HG03469 (cell line): ENCODE measurements around the gene PRTG.
"Not testable (repeated sequence)": the region's sequence is repeated elsewhere in the genome, so short reads cannot be mapped to it uniquely, and the experiment has no call there.

Experiments used
- ATAC-seq: cut with Tn5 transposase; IDR thresholded peaks from one replicate; pipeline ENCODE4 v1.9.1; 2021; ENCODE audit warnings: mild to moderate bottlenecking, moderate library complexity, moderate number of reproducible peaks; ENCODE audit not compliant: unreplicated experiment

The PRTG gene

DNA sequence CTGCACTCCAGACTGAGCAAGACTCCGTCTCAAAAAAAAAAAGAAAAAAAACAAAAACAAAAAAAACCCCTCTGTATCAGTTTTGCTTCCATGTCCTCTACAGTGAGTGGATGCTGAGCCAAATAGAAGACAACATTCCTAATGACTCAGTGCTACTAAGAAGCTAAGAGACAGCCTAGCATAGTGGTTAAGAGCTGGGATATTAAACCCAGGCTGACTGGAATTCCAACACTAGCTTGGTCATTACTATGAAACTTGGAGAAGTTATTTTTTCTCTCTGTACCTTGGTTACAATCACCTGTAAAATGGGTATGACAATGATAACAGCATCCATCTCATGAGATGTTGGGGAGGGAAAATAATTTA lies 93.9 kb downstream of the PRTG start:
- no peak for ATAC-seq

DNA sequence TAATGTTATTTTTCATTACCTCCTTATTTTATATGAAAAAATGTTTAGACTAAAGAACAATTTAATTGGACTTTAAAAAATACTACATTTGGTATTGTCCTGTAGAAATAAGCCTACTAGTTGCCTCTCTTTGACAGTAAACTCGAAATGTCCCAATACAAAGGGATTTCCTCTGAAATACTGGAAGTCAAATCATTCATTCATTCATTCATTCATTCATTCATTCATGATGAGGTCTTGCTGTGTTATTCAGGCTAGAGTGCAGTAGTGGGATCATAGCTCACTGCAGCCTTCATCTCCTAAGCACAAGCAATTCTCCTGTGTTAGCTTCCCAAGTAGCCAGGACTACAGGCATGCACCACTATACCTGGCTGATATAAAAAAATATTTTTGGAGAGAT lies 104.2 kb downstream of the PRTG start:
- no peak for ATAC-seq

DNA sequence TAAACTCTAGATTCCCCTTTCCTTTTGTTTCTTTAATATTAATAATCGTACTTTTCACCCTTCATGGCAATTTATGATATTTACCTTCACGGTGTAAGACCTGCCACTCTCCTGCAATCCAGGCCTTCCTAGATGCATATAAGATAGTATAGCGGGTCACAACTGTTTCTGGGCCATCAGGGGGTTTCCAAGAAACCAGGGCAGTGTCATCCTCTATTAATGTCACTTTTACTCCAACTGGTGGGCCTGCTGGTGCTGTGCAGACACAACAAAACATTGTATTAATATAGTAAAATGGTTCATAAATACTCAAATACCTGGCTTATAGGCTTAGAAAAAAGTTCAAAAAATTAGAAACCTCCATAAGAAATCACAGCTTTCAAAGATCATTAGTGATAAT lies 105.9 kb downstream of the PRTG start:
- no peak for ATAC-seq

DNA sequence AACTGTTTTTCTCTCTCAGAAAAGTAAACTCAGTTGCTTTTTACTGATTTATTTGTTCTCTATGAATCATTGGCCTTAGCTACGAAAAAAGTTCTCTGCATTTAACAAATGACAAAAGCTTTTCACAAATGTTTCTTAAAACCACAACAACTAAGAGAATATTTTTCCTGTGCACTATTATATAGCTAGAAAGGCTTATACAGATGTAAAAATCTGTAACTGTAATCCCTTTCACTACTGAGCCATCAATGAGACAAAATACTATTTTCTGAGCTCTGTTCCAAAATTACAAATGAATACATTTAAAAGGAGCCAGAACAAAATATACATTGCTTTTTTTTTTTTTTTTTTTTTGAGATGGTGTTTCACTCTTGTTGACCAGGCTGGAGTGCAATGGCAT lies 109.2 kb downstream of the PRTG start:
- no peak for ATAC-seq

DNA sequence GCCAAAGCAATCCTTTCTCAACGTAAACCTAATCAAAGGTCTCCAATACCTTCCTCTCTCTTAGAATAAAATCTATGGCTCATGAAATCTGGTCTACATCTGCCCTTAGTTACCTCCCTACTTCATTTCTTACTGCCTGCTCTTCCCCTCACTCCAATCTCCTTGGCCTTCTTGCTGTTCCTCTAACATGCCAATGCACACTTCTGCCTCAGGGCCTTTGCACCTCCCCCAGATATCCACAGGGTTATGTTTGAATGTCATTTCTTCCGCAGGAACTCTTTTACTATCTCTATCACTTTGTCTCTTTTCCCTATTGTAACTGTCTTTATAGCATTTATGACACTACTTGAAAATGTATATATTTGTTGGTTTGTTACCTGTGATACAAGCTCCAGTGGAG lies 110.5 kb downstream of the PRTG start:
- ATAC-seq: no peak

DNA sequence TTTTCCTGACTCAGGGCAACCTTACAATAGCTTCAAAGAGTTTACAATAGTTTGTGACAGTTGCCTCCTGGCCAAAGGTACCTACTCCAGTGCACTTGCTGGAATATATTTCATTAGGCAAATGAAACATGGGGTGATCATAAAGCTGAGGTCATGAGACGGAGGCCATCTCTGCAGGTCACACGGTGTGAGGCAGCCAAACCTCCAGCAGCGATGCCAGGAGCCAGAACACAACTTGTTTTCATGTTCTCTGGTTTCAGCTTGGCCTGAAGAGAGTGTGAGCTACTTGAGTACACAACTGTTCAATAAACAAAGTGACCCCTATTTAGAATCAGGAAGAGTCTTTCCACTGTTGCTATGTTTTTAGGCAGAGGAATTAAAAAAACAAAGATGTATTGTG lies 112.1 kb downstream of the PRTG start:
- no peak for ATAC-seq

DNA sequence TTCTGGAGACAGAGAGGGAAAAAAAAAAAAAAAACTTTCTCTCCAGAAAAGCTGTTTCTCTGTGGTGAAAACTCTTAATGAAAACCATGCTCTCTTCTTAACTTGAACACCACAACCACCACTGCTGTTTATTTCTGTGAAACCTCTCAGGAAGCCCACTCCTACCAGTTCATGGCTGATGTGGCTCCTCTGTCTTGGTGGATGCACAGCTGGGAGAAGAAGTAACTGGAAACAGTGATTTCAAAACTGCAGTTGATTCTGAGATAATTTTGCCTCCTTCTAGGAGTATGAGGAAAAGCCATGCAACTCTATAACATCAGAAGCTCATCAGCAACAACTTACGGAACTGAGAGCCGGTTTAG lies 114.6 kb downstream of the PRTG start:
- ATAC-seq: no peak

DNA sequence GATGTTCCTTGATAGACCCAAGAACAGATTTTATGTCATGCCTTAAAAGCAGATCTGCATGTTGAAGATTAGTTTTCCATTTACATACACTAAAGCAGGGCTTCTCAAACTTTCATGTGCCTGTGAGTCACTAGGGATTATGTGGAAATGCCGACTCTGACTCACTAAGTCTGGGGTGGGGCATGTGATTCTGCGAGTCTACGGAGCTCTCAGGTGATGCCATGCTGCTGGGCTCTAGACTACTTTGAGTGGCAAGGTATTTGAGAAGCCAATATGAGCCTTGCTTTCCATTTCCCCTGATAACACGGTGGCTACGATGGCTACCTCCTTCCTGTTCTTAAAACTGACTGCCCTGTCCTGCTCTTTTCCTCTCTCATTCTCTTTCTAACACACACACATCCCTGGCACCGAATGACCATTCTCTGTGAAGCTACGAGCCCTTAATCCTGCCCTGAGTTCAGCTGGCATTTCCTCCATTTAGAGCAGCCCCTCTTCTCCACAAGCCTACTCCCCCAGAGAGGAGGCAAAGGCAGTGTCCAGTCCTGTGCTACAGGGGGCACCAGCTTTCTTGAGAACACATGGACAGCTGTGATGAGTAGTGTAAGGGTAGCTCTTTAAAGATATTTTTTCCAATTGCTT lies 115.1 kb downstream of the PRTG start:
- no peak for ATAC-seq

DNA sequence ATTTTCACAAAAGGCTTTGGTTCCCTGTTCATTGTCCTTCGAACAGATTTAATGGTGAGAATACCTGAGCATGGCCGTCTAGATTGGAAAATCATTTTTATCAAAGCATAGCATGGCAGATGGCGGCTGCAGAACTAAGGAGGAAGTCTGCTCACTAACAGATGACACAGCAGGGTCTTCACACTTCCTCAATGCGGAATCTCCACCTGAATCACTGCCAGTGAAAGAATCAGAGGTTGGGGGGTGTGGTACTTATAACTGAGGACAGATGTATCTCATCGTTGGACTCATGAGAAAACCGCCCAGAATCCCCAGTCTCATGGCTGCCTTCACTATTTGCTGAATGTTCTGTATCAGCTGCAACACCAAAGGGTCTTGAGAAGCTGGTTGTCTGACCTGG lies 123.2 kb downstream of the PRTG start:
- ATAC-seq: no peak

DNA sequence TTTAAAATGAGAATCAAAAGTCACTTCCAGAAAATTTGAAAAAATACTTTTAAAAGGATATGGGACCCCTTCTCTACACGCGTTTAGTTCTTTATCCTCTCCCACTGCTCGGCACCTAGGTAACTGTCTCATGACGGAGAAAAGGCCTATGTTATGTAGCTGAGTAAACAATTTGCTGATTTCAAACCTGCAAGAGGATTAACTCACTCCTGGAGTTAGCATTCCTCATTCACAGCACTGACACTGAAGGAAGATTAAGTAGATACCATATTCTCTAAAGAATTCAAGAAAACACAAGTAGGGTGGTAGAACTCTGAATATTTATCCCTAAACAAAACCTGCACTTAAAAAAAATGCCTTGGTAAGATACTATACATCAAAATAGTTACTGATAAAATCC lies 124.6 kb downstream of the PRTG start:
- ATAC-seq: no peak

DNA sequence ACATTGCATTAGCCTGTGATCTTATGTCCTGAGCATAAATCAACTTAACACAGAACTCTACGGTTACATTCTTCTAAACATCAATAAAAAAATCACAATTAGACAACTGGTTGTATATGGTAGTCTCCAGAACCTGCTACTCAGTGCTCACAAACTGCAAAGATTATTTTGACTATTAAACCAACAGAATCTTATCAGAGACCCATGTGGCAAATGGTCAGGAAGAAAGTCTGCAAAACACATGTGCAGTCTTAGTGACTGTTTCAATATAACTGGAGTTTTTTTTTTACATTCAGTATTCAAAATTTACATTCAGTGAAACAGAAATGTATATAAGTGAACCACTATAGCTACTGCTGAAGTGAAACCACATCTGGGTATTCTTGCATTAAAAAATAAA lies 127.5 kb downstream of the PRTG start:
- ATAC-seq: no peak

DNA sequence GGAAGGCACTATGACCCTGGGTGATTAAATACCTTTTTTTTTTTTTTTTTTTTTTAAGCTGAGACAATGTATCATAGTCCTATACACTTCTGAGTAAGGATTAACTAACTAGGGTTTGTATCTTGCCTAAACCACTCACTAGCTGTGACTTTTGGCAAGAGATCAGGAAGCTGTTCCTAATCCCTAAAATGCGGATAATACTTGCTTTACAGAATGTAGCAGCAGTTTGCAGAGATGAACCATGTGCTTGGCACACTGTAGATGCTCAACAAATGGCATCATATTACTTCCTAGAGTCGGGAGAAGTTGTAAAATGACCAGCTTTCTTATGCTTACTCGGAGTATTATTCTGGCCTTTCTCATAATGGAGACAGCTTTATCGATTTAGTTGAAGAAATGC lies 129.2 kb downstream of the PRTG start:
- ATAC-seq: no peak

DNA sequence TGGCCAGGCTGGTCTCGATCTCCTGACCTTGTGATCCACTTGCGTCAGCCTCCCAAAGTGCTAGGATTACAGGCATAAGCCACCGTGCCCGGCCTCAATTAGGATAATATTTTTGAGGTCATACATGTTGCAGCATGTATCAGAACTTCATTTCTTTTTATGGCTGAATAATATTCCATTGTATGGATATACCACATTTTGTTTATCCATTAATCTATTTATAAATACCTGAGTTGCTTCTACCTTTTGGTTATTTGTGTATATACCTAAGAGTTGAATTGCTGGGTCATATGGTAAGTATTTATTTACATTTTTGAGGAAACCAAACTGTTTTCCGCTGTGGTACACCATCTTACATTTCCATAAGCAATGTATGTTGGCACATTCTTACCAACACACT lies 136.7 kb downstream of the PRTG start:
- ATAC-seq: no peak

DNA sequence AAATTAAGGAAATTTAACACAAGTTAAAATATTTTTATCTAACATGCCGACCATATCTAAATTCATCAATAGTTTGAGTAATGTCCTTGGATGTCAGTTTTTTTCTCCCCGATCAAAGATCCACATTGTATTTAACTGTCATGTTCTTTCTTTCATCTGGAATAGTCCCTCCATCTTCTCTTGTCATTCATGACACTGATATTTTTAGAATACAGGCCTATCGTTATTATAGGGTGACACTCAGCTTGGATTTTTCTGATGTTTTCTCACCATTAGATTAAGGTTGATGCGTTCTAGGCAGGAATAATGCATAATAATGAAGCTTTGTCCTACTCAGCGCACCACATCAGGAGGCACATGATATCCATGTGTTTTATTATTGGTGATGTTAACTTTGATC lies 141.6 kb downstream of the PRTG start:
- ATAC-seq: no peak

DNA sequence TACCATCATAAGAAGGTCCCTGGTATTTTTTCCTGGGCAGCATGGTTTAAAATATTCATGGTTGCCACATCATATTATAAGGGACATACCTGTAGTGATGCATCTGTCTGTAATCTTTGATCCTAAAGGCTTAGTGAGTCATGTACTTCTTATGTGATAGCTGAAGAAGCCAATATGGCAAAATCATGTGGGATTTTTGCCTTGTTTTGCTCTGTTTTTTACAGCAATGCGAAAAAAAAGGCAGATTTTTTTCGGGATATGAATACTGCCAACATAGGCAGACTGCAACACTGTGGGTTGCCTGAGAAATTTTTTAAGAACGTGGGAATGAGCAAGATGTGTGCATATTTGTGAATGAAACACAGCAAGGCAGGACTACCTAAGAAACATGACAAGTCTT lies 143.5 kb downstream of the PRTG start:
- ATAC-seq: no peak

DNA sequence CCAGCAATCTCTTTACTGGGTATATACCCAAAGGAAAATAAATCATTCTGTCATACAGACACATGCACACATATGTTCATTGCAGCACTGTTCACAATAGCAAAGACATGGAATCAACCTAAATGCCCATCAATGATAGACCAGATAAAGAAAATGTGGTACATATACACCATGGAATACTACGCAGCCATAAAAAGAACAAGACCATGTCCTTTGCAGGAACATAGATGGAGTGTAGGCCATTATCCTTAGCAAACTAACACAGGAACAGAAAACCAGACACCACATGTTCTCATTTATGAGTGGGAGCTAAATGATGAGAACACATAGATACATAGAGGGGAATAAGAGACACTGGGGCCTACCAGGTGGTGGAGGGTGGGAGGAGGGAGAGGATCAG lies 149.9 kb downstream of the PRTG start:
- ATAC-seq: not testable (repeated sequence)

DNA sequence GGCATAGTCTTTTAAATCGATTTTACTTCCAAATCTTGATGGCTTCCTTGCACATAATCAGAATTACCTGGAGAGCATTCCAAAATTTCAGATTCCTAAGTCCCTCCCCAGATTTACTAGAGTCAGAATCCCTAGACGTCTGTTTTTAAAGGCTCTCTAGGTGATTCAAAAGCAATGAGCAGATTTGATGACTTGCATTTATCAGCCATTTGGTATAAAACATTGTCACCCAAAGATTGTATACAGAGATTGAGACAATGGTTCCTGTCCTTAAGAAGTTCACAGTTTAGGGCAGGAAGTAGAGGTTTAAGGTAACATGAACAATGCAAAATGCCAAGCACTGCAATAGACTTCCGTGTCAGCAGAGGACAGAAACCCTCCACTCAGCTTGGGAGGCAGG lies 152.2 kb downstream of the PRTG start:
- no peak for ATAC-seq

DNA sequence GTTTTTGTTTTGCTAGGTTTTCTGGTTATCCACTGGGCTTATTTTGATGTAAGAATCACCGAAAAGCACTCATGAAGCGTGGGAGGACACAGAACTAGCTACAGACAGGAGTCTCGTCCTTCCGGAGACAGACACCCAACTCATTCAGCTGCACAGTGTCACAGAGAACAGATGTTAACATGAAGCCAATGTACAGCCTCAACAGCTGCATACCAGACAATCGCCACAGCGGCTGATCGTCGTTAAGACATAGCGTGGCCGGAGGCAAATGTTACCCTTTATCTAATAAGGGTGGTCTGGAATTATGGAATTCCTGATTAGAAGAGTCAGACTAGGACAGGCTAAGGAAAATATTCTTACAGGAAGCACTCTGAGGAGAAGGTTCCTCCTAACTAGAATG lies 153.7 kb downstream of the PRTG start:
- ATAC-seq: no peak

DNA sequence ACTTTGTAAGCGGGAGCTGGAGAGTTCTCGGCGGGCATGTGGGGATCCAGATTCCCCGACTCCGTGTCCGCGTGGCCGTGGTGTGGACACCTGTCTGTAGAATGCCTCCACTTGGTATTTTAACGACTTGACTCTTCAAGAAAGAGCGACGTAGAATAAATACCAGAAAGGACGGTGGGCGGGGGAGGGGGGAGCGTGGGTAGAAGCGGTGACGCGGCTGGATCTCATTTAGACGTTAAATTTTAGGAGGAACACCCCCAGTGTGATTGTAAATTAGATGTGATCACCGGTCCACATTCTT lies 154.2 kb downstream of the PRTG start:
- ATAC-seq: no peak

DNA sequence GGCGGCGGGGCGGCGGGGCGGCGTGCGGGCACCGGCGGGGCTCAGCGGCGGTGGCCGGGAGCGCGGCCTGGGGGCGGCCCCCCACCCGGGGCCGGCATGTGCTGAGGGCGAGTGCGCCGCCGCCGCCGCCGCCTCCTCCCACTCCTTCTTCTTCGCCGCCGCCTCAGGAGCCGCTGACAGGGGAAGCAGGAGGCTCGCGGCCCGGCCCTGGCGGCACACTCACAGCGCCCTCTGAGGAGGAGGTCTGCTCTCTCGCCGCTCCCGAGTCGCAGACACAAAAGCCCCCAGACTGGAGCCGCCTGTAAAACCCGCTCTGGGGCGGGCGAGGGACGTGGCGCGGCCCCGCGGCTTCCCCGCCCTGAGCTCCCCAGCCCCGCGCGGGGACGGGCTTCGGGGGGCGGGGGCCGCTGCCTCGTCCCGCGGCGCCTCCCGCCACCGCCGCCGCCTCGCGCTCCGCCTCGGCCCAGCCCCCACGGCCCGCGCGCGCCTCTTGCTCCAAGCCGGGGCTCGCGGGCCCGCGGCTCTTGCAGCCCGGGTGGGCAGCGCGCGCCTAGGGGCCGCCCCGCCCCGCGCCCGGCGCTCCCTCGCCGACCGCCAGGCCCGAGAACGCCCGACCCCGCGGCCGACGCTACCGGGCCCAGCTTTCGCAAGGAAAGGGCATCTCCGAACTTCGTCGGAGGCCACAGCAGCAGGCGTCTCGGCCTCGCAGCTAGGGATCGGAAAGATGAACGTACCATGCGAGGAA lies 154.7 kb downstream of the PRTG start, which contains the start of gene PYGO1:
PYGO1 (minus strand) TSS at position 276 of the 745 bp plus-strand sequence. CDS start 462 bp downstream, outside the sequence.
- ATAC-seq: no peak

DNA sequence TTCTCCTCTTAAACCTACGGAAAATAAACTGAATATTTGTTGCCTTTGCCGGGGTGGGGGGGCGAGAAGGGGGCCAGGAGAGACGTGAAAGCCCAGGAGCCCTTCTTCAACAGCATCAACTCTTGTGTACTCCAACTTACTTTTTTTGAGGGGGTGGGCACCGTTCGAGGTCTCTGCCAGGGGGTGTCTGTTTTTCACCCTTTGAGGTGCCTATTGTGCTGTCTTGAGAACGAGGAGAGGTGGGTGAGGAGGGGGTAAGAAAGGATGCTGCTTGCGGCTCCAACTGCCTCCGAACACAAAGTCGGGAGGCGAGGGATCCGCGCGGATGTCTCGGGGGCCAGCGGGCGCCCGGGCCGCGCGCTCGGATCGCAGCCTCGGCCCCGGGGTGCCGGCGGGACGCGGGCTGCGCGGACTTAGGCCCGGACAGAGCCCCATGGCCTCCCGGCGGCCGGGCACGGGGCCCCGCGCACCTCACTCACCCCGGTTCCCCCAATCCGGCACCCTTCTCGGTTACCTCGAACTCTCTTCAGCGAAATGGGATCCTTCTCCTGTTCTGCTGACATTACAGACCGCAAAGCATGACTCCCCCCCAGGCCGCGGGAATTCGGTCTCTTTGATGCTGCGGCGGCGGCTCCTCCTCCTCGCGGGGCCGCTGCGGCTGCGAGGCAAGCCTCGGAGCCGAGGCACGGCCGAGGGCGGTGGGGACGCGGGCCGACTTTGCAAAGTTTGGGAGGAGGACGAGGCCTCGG lies 155.5 kb downstream of the PRTG start:
- ATAC-seq: no peak

DNA sequence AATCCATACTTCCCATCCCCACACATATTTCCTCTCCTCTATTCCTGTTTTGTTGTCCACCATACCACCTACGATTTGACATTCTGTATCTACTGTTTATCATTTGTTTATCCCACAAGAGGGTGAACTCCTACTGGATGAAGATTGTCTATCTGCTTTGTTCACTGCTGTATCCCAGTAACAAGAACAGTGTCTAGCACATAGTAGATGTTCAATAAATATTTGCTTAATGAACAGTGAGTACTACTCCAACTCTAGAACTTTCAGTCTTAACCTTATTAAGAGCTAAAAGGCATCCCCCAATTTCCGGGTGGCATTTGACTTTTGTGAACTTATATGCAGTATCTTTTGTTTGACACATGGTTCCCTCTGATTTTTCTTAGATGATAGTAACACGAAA lies 156.1 kb downstream of the PRTG start:
- no peak for ATAC-seq
